CD4-positive, alpha-beta memory T cell (primary cell): ENCODE results near the gene POLR2L. TPM values are rescaled to one million over a fixed set of nuclear protein-coding genes. Genes with fewer than 3 reads are reported as not detected.

Source experiments
- CTCF ChIA-PET: fragments of 350-600 bp; sonication (Branson Sonifier 250); formaldehyde crosslinking; loops from one replicate; lab custom pipeline; 2021; ENCODE audit warnings: inconsistent platforms; ENCODE audit not compliant: partially characterized antibody; lab: Charles Lee
- POLR2A ChIA-PET: fragments of 350-600 bp; sonication (Branson Sonifier 250); formaldehyde crosslinking; loops from one replicate; lab custom pipeline; 2021; ENCODE audit not compliant: partially characterized antibody; lab: Charles Lee
- DNase-seq, 5 donors: peaks; one replicate each; pipeline versions ENCODE4 v3.0.0 to v3.0.0-alpha.2; 2020 to 2022; ENCODE audit warnings: mixed read lengths in 1 of 5
- H3K27ac ChIP-seq: one replicate; pipeline ENCODE4 v1.7.0; 2013; ENCODE audit warnings: low read depth, low read length
- H3K27me3 ChIP-seq: 2 replicates; pipeline ENCODE4 v1.7.0; 2013; ENCODE audit warnings: mild to moderate bottlenecking, low read length, moderate library complexity; ENCODE audit not compliant: insufficient read depth
- H3K36me3 ChIP-seq: 2 replicates; pipeline ENCODE4 v1.7.0; 2013; ENCODE audit warnings: mild to moderate bottlenecking, low read length, moderate library complexity; ENCODE audit not compliant: insufficient read depth
- H3K4me1 ChIP-seq: 2 replicates; pipeline ENCODE4 v1.7.0; 2013; ENCODE audit warnings: mild to moderate bottlenecking, low read length, moderate library complexity; ENCODE audit not compliant: insufficient read depth
- H3K4me3 ChIP-seq, 2 donors: one replicate each; pipeline ENCODE4 v1.7.0; 2013; ENCODE audit warnings: low read length in 2 of 2, mild to moderate bottlenecking in 1 of 2
- H3K9me3 ChIP-seq, 2 donors: one replicate each; pipeline ENCODE4 v1.7.0; 2013; ENCODE audit warnings: low read length in 2 of 2, control low read depth in 1 of 2; ENCODE audit not compliant: control insufficient read depth in 1 of 2
- H3K27ac Mint-ChIP-seq, 7 donors: one replicate each; pipeline ENCODE4 v1.8.0; 2020 to 2021; ENCODE audit warnings: mixed read lengths in 7 of 7, mild to moderate bottlenecking in 6 of 7, inconsistent platforms in 3 of 7, moderate library complexity in 3 of 7
- H3K27me3 Mint-ChIP-seq, 2 donors: one replicate each; pipeline ENCODE4 v1.8.0; 2020 to 2021; ENCODE audit warnings: mixed read lengths in 2 of 2
- H3K36me3 Mint-ChIP-seq, 2 donors: one replicate each; pipeline ENCODE4 v1.8.0; 2020 to 2021; ENCODE audit warnings: mixed read lengths in 2 of 2, inconsistent platforms in 1 of 2, mild to moderate bottlenecking in 1 of 2
- H3K4me1 Mint-ChIP-seq, 4 donors: one replicate each; pipeline ENCODE4 v1.8.0; 2020 to 2021; ENCODE audit warnings: mixed read lengths in 4 of 4, mild to moderate bottlenecking in 1 of 4
- H3K4me3 Mint-ChIP-seq, 8 donors: one replicate each; pipeline ENCODE4 v1.8.0; 2020 to 2021; ENCODE audit warnings: mixed read lengths in 8 of 8, mild to moderate bottlenecking in 7 of 8, moderate library complexity in 6 of 8, inconsistent platforms in 3 of 8
- H3K9me3 Mint-ChIP-seq, 8 donors: one replicate each; pipeline ENCODE4 v1.8.0; 2020 to 2021; ENCODE audit warnings: mixed read lengths in 8 of 8, mild to moderate bottlenecking in 5 of 8, inconsistent platforms in 3 of 8, moderate library complexity in 1 of 8
- intact Hi-C: fragments of 100-400 bp; cut with micrococcal nuclease; formaldehyde crosslinking; loops from one replicate; pipeline ENCODE4 v1.15.1; 2023
- polyA plus RNA-seq, 2 donors: library from polyadenylated mRNA; unstranded; fragments of 300-500 nt; fragmentation: Illumina TruSeq; gene quantifications; one replicate each; pipeline ENCODE4 v1.2.3, GENCODE V29; 2021
- total RNA-seq, 2 experiments: library from RNA; stranded (reverse); gene quantifications; one replicate each; pipeline ENCODE4 v1.2.3, GENCODE V29; 2021

Gene POLR2L
- total and polyA plus RNA-seq, 4 experiments from 2014 or later = 55.8 to 108 (median 69.9) TPM

- Mint-ChIP-seq H3K9me3 (no peaks in the 10 kb centered on the region), H3K27ac (no peak overlapping the region), H3K4me1 (no peaks in the 10 kb centered on the region), H3K36me3 (peaks cover 7 to 8% of the 10 kb centered on the region in 2 donors), H3K4me3 (no peak overlapping the region), H3K27me3 (no peaks in the 10 kb centered on the region)
- H3K27me3 ChIP-seq = no peaks in the 10 kb centered on the region
- no peaks in the 10 kb centered on the region for H3K9me3 ChIP-seq
- H3K4me1 ChIP-seq = no peaks in the 10 kb centered on the region
- intact Hi-C loops = no loop called here
- no peaks in the 10 kb centered on the region for H3K36me3 ChIP-seq
- no peak overlapping the region for H3K27ac ChIP-seq
- ChIA-PET POLR2A (no interaction called here), CTCF (no interaction called here)
- H3K4me3 ChIP-seq = no peak overlapping the region
- no peak for DNase-seq
Measured at GRCh38 chr11:869399-870126, 27.2 kb upstream of the POLR2L start.

- Mint-ChIP-seq H3K4me3 (no peak overlapping the region), H3K9me3 (no peaks in the 10 kb centered on the region), H3K4me1 (no peaks in the 10 kb centered on the region), H3K27ac (no peak overlapping the region), H3K27me3 (no peaks in the 10 kb centered on the region), H3K36me3 (peaks cover 6 to 7% of the 10 kb centered on the region in 2 donors)
- no peak for DNase-seq
- no peak overlapping the region for H3K27ac ChIP-seq
- H3K27me3 ChIP-seq = no peaks in the 10 kb centered on the region
- H3K4me3 ChIP-seq = no peak overlapping the region
- H3K4me1 ChIP-seq = no peaks in the 10 kb centered on the region
- CTCF ChIA-PET = no interaction called here
- no peaks in the 10 kb centered on the region for H3K9me3 ChIP-seq
- POLR2A ChIA-PET = interaction anchor here (0.6 kb wide), 1 partner anchor 8 kb away, joined by 3 read pairs; no protein-coding TSS in a partner anchor
- intact Hi-C loops = no loop called here
- H3K36me3 ChIP-seq = no peaks in the 10 kb centered on the region
Measured at GRCh38 chr11:868802-869201, 26.5 kb upstream of the POLR2L start.

- intact Hi-C loops = no loop called here
- Mint-ChIP-seq H3K4me3 (no peak overlapping the region), H3K27ac (no peak overlapping the region), H3K4me1 (no peaks in the 10 kb centered on the region), H3K9me3 (no peaks in the 10 kb centered on the region), H3K36me3 (peaks cover 3% of the 10 kb centered on the region in 2 donors), H3K27me3 (no peaks in the 10 kb centered on the region)
- H3K36me3 ChIP-seq = no peaks in the 10 kb centered on the region
- no peak overlapping the region for H3K4me3 ChIP-seq
- no peak for DNase-seq
- H3K27me3 ChIP-seq = no peaks in the 10 kb centered on the region
- ChIA-PET CTCF (no interaction called here), POLR2A (interaction anchor here (0.6 kb wide), 1 partner anchor 8 kb away, joined by 3 read pairs; no protein-coding TSS in a partner anchor)
- H3K4me1 ChIP-seq = no peaks in the 10 kb centered on the region
- H3K9me3 ChIP-seq = no peaks in the 10 kb centered on the region
- no peak overlapping the region for H3K27ac ChIP-seq
Measured at GRCh38 chr11:868394-868793, 26.1 kb upstream of the POLR2L start.

- ChIA-PET CTCF (no interaction called here), POLR2A (interaction anchor here (0.6 kb wide), 1 partner anchor 9 kb away, joined by 3 read pairs; no protein-coding TSS in a partner anchor)
- Histone ChIP-seq H3K27me3 (no peaks in the 10 kb centered on the region), H3K4me3 (no peak overlapping the region), H3K36me3 (no peaks in the 10 kb centered on the region), H3K9me3 (no peaks in the 10 kb centered on the region), H3K4me1 (no peaks in the 10 kb centered on the region), H3K27ac (no peak overlapping the region)
- H3K4me3 Mint-ChIP-seq = no peak overlapping the region
- no peak for DNase-seq
- no peaks in the 10 kb centered on the region for H3K9me3 Mint-ChIP-seq
- no peaks in the 10 kb centered on the region for H3K4me1 Mint-ChIP-seq
- no peak overlapping the region for H3K27ac Mint-ChIP-seq
- intact Hi-C loops = no loop called here
- H3K36me3 Mint-ChIP-seq = peaks cover 0 to 3% of the 10 kb centered on the region in 2 donors
- H3K27me3 Mint-ChIP-seq = no peaks in the 10 kb centered on the region
Measured at GRCh38 chr11:867856-868358, 25.6 kb upstream of the POLR2L start.

GRCh38 chr11:866481-866880 lies 24.2 kb upstream of the POLR2L start:
- no peaks in the 10 kb centered on the region for H3K9me3 ChIP-seq
- H3K27ac ChIP-seq = no peak overlapping the region
- Mint-ChIP-seq H3K9me3 (no peaks in the 10 kb centered on the region), H3K4me3 (no peak overlapping the region), H3K4me1 (no peaks in the 10 kb centered on the region), H3K27ac (no peak overlapping the region), H3K36me3 (no peaks in the 10 kb centered on the region), H3K27me3 (no peaks in the 10 kb centered on the region)
- H3K4me3 ChIP-seq = no peak overlapping the region
- intact Hi-C loops = no loop called here
- H3K27me3 ChIP-seq = no peaks in the 10 kb centered on the region
- ChIA-PET POLR2A (no interaction called here), CTCF (no interaction called here)
- H3K36me3 ChIP-seq = no peaks in the 10 kb centered on the region
- no peaks in the 10 kb centered on the region for H3K4me1 ChIP-seq
- DNase-seq = no peak

- Histone ChIP-seq H3K9me3 (no peaks in the 10 kb centered on the region), H3K27me3 (no peaks in the 10 kb centered on the region), H3K36me3 (no peaks in the 10 kb centered on the region), H3K27ac (no peak overlapping the region), H3K4me3 (no peak overlapping the region), H3K4me1 (no peaks in the 10 kb centered on the region)
- Mint-ChIP-seq H3K9me3 (no peaks in the 10 kb centered on the region), H3K27me3 (no peaks in the 10 kb centered on the region), H3K4me3 (no peak overlapping the region), H3K4me1 (no peaks in the 10 kb centered on the region), H3K27ac (no peak overlapping the region), H3K36me3 (no peaks in the 10 kb centered on the region)
- DNase-seq = no peak
- intact Hi-C loops = no loop called here
- CTCF ChIA-PET = no interaction called here
- POLR2A ChIA-PET = no interaction called here
Measured at GRCh38 chr11:865462-866430, 23.4 kb upstream of the POLR2L start.

GRCh38 chr11:864898-865297 lies 22.6 kb upstream of the POLR2L start:
- Mint-ChIP-seq H3K27me3 (no peaks in the 10 kb centered on the region), H3K9me3 (no peaks in the 10 kb centered on the region), H3K4me1 (no peaks in the 10 kb centered on the region), H3K36me3 (no peaks in the 10 kb centered on the region), H3K4me3 (no peak overlapping the region), H3K27ac (no peak overlapping the region)
- Histone ChIP-seq H3K4me3 (no peak overlapping the region), H3K27me3 (no peaks in the 10 kb centered on the region), H3K36me3 (no peaks in the 10 kb centered on the region), H3K4me1 (no peaks in the 10 kb centered on the region), H3K9me3 (no peaks in the 10 kb centered on the region), H3K27ac (no peak overlapping the region)
- CTCF ChIA-PET = no interaction called here
- POLR2A ChIA-PET = no interaction called here
- intact Hi-C loops = no loop called here
- DNase-seq = no peak
